ENCODE data around the gene POLD1. TPM values are rescaled to one million over a fixed set of nuclear protein-coding genes. Genes with fewer than 3 reads are reported as not detected.
"Not testable (repeated sequence)": the region's sequence is repeated elsewhere in the genome, so short reads cannot be mapped to it uniquely, and the experiment has no call there.

Gene POLD1
- total RNA-seq, result 16.0 TPM

DNA sequence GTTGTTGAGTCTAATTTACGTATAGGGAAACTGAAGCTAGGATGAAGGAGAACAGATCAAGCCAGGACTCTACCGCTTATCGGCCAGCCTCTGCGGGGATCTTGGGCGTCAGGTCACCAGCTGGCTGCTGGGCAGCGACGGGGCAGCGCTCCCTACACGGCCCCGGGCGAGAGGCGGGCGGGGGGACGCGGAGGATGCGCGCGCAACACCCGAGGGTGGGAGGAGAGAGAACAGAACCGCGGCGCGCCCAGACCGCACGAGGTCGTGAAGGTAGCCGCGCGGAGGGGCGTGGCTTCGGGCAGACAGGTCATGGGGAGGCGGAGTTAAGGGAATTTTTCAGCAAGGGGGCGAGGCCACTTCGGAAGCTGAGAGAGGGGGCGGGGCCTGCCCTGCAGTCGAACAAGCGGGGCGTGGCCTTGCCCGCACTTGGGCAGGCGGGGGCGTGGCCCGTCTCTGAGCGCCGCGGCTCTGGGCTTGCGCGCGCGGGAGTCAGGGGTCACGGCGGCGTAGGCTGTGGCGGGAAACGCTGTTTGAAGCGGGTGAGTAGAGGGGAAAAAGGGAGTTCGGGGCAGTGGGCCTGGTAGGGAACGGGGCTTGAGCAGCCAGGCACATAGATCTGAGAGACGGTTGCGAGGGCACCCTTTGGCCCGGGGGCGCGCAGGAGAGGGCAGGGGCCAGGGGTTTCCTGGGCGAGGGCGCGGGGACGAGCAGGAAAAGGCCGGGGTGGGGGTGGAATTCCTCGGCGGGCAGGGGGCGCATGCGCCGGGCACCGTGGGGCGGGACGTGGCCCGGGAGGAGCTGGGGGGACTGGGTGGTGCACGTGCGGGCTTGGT, at the start of gene POLD1:
Gene POLD1 (plus strand): TSS at position 496 of the 833 bp plus-strand sequence. CDS start 14,505 bp downstream, outside the sequence.
- DNase-seq, result peak; percentile 99

DNA sequence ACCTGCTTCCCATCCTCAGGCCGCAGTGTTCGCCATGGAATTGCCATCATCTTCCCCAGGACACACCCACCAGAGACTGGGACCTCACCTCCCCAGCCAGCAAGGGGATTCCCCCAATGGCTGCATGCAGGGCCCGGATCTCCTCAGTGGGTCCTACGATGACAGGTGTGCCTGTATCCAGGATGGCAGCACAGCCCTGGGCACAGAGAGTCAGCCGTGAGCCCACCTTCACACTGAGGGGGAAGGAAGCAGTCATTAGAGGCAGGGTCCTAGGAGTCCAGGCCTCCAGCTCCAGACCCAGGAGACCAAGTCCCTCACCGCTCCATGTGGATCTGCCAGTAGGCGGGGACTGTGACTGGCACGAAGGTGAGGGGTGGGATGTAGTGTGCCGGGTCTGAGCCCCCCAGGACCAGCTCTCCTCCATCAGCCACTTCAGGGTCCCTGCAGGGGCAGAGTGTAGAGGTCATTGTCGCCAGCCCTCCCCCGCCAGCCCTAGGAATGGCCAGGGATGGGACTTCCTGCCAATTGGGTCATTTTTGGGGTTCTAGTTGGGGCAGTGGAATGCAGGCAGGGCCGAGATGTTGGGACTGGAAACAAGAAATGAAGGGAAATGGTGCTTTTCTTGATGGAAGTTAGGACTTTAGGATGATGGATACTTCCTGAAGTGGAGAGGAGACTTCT, 49.3 kb upstream of the POLD1 start:
- DNase-seq, result no peak

DNA sequence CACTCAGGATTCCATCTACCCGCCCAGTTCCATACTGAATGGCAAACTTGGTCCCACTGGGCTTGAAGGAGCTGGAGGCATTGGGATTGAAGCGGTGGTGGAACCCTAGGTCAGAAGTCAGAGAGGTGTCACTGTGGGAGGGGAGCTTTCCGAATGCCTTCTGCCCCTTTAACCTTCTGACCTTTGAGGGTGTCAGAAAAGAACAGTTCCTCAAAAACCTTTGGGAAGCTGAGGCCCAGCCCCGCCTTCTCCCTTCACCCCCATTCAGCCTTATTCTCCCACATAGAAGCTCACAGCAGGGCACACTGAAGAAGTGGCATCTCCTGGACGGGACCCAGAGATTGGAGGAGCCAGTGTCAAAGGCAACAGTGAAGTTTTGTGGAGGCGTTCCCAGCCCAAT, 47.1 kb upstream of the POLD1 start:
- not testable (repeated sequence) for DNase-seq

DNA sequence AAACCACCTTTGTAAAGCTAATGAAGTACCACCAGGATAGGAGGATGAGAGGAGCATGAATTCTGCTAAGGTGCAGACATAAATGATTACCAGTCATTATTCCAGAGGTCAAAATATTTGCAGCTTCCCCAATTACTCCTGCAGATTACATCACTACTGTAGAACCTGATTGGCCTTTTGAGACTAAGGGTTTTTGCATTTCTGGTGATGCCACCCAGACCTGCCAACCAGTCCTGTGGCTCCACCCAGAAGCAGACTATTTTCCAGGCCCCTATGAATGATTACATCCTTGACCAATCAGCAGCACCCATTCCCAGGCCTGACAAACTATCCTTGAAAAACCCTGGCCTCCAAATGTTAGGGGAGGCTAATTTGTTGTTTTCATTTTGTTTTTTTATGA, 43.8 kb upstream of the POLD1 start:
- DNase-seq, result no peak

DNA sequence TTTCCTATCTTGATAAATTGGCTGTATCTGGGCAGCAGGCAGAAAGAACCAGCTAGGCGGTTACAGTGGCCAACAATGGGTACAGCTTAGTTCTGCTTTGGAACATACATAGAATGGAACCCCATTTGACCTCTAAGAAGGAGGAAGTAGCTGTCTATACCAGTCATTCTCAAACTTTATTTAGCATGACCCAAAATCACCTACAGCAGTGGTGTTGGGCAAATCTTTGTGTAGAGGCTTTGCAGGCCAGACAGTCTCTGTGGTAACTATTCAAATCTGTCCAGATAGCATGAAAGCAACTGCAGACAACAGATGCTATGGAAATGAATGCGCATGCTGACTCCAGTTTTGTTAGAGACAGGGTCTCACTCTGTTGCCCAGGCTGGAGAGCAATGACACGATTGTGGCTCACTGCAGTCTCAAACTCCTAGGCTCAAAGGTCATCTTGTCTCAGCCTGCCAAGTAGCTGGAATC, 43.0 kb upstream of the POLD1 start:
- DNase-seq, result no peak

DNA sequence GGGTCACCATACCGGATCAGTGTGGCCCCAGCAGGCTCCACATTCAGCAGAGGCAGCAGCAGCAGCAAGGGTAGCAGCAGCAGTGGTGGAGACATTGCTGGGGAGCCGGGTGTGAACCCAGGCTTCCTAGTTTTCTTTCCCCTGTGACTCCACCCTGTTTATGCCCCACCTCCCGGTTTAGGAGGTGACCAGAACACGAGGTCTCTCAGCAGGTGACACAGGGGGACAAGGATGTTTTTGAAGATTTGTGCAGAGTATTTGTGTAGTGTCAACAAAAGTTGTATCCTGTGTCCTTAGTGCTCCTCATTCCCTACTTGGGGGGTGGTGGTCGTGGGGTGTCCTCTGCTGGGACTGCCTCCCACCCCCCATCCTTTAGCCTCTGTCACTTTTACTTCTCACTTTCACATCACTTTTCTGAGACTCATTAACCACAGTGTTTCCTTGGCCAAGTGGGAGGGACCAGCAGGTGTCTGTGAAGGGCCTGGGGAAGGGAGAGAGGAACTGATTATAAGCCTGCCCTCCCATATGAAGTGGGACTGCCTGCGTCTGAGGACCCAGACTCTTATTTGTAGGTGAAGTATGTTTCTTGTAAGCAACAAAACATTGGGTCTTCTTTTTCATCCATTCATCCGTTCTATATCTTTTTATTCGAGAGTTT, 39.4 kb upstream of the POLD1 start:
- DNase-seq, result no peak

DNA sequence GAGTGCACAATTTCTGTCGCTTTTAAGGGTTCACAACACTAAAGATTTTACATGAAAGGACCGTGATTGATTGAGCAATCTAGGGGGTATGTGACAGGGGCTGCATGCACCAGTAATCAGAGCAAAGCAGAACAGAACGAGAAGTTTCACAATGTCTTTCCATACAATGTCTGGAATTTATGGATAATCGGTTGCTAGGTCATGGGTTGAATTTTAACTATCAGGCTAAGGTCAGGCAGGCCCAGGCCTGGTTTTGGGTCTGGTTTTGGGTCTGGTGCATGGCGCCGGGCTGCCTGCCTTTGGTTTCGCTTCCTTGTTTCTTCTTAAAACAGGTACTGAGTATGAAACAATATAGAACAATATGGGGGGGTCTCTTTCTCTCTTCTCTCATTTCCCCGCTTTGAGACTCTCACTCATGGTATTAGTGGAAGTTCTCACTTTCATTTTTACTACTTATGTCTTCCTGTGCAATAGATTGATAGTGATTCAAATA, 37.0 kb upstream of the POLD1 start:
- not testable (repeated sequence) for DNase-seq

DNA sequence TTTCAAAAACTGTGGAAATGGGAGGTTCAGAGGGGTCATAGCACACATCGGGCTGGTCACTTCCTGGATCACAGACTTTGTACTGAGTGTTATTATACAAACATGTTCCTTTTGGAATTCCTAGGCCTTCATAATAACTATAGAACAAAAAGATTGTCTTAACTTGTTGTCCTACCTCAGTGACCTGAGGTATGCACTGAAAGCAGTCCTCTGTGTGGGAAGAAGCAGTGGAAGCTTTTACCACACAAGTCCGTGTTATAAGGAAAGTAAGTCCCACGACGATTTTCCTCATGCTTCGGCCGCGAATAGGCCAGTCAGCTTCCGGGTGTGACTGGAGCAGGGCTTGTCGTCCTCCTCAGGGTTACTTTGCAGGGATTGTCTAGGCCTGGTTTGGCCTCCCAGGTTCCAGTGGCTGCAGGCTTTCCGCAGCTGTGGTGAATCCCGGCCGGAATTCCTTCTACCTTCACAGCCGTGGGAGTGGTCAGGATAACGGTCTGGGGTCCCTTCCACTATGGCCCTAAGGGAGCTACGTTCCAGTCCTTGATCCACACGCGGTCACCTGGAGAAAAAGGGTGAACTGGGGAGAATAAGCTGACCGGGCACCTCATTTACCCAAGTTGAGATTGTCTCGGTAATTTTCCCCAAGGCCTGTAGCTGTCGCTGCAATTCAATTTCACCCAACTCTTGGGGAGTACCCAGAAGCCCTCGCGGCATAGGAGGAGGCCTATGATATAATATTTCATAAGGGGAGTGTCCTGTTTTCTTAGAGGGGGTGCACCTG, 34.7 kb upstream of the POLD1 start:
- DNase-seq, result peak; percentile 35

DNA sequence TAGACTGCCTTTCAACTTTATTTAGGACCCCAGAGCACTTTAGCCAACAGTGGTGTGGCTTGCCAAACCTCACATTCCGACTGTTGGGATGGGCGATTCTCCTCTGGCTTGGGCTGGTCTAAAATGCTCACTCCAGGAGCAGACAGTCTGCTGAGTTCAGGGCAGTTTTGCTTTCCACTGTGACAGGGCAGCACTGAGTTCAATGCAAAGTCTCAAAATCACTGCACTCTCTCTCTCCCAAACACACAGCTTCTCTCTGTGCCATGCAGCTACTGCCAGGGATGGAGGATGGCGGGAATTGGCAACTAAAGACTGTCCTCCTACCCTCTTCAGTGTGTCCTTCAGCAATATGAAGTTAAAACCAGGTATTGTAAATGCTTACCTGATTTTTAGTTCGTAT, 31.9 kb upstream of the POLD1 start:
- no peak for DNase-seq

DNA sequence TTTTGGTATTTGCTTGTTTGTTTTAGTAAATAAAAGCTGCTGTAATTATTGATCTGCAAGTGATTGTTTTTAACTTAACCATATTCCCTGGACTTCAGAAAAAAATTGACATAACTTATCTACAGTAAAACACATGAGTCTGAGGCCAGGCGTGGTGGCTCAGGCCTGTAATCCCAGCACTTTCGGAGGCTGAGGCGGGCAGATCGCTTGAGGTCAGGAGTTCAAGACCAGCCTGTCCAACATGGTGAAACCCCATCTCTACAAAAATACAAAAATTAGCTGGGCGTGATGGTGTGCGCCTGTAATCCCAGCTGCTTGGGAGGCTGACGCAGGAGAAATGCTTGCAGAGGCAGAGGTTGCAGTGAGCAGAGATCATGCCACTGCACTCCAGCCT, 30.7 kb upstream of the POLD1 start:
- not testable (repeated sequence) for DNase-seq

DNA sequence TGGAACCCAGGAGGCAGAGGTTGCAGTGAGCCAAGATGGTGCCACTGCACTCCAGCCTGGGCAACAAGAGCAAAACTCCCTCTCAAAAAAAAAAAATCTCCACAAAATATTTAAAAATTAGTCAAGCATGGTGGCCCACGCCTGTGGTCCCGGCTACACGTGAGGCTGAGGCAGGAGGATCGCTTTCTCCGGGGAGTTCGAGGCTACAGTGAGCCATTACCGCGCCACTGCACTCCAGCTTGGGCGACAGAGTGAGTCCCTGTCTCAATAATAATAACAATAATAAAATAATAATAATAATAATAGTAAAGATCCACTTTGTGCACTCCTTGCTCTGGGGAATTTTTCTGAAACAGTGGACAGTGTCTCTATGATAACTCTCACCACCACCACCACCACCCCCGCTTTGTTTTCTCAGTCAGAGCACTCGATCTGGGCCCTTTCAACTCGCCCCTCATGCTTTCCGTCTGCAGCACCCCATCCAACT, 27.4 kb upstream of the POLD1 start:
- no peak for DNase-seq

DNA sequence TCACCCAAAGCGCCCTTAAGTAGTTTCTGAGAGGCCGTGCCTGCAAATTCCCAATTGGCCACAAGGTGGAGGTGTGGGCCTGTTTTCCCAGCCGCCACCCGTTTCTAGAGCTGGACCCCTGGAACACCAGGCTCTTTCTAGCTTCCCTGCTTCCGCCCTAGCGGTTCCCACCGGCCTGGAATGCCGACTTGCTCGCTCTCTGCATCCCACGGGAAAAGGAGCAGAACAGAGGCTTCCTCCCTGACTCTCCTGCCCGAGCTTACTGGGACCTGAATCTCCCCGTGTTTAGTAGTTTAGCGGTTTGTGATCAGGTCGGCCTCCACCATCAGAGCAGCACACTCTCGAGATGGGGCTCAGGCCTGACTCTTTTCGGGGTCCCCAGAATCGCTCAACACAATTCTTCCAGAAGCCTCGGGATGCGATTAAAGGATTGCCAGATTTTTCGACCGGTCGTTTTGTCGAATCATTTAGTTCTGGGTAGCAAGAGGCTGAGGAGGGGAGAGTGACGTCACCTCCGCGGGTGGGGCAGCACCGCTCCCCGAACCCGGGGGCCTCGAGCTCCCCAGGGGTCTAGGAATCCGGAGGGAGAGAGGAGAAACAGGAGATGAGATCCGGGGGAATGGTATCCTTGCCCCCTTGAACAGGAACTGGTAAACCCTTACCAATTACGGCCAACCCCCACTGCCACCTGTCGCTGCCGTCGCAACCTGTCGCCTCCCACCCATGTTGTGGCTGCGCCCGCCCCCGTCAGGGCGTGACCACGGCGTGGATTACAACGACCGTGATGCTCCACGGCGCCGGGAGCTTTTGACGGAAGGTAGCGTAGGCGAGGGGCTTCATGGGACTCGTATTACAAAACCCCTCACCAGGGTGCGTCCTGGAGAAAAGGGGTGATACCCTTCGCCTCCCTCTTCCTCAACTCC, 26.7 kb upstream of the POLD1 start:
- peak; percentile 83 for DNase-seq

DNA sequence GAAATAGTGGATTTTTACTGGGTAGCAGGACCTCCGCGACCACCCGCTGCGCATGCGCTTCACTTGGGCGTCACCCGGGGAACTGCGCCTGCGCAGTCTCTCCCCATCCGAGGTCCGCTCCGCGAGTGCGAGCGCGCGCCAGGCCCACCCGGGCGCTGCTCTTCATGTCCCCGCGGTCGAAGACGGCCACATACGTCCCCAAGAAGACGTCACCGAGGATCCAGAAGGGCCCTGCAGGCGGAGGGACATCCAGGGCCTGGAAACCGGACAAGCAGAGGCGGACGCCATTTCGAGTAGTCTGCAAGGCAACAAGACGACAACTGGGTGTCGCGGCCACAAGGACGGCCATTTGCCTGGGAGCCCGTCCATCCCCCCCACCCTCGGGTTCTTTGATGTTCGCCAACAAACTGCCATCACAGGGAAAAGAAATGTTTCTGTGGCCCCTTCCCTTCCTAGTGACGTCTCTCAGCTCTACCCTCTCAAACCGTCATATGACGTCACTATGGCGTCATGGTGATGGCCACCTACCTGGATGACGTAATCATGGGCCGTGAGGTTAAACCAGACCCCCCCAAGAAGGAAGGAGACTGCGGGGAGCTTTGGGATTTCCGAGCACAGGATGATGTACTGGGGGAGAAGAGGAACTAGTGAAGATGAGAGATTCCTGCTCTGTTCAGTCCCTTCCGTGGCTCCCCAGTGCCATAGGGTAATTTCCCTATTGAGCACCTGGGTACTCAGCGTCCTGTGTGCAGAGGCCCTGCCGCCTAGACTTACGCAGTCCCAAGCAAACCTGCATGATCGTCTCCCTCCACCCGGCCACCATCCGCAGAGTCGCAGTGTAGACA, 25.4 kb upstream of the POLD1 start:
- peak; percentile 89 for DNase-seq

DNA sequence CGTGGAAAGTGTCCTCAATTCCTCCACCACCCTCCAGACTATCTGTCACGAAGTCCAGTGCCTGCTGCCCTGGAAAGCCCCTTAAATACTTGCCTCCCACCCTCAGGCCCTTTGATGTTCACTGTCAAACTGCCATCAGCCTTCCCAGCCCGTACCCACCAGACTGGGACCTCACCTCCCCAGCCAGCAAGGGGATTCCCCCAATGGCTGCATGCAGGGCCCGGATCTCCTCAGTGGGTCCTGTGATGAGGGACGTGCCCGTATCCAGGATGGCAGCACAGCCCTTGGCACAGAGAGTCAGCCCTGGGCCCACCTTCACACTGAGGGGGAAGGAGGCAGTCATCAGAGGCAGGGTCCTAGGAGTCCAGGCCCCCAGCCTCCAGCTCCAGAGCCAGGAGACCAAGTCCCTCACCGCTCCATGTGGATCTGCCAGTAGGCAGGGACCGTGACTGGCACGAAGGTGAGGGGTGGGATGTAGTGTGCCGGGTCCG, 24.8 kb upstream of the POLD1 start:
- DNase-seq, result no peak

DNA sequence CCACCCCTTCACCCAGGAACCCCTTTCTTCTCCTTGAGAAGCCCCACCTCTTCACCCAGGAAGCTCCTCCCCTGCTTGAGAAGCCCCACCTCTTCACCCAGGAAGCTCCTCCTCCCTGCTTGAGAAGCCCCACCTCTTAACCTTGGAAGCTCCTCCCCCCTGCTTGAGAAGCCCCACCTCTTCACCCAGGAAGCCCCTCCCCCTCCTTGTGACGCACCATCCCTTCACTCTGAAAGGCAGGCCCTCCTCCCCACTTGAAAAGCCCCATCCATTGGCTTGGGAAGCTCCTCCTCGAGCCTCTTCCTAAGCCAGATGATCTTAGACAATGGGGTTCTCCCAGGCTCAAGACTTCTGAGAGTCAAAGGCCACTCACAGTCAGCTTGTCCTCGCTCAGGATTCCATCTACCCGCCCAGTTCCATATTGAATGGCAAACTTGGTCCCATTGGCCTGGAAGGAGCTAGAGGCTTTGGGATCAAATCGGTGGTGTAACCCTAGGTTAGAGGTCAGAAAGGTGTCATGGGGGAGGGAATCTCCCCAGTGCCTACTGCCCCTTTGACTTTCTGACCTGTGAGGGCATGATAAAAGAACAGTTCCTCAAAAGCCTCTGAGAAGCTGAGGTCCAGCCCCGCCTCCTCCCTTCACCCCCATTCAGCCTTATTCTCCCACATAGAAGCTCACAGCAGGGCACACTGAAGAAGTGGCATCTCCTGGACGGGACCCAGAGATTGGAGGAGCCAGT, 22.7 kb upstream of the POLD1 start:
- no peak for DNase-seq

DNA sequence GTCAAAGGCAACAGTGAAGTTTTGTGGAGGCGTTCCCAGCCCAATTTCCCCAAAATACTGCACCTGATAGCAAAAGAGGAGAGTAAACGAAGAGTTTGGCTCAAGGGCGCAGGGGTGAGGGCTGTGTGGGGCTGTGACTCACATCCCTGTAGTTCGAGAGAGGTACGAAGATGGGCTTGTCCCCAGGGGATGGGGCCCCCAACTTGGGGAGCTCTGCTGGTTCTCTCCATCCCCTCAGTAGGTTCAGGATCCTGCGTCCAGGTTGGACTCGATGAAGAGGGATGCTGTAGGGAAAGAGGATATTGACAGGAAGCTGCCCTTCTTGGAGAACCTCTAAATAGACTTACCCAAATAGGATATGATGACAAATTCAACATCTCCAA, 22.1 kb upstream of the POLD1 start:
- no peak for DNase-seq

DNA sequence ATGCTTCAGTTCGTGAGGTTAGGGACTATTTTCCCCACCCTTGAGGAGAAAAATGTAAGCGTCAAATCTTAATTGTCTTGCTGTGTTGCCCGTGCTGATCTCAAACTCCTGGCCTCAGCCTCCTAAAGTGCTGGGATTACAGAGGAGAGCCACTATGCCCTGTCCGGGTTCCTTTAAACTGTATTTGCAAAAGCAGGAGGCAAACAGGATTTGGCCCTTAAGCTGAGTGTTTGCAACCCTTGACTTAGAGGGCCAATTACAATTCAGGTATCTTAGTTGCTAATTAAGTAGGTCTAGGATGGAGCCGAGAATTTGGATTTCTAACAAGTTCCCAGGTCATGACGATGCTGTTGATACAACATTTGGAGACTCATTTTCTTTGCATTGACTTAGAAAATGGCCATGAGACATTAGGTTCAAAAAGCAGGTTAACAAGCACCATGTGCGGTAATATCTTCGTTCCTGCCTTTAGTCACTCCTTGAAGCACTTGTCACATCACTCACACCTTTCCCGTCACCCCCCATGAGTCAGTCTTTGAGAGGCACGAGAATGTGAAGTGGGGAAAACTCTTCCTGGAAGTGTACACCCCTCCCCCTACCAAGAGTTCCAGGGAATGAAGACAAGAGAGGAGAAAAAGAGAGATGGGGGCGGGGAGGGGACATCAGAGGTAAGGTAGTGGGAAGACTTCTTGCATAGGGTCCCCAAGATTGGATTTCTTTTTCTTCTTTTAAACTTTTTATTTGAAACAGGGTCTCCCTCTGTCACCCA, 21.3 kb upstream of the POLD1 start:
- DNase-seq, result no peak

Data from tongue (tissue), 2 donors.